Esophagus mucosa (tissue), 1 donor: ENCODE results near the gene AP3S2. TPM values are rescaled to one million over a fixed set of nuclear protein-coding genes. Genes with fewer than 3 reads are reported as not detected.
"Not testable (repeated sequence)": the region's sequence is repeated elsewhere in the genome, so short reads cannot be mapped to it uniquely, and the experiment has no call there.

ENCODE experiments used
- ATAC-seq: fragments of 200-7000 bp; cut with Tn5 transposase; one replicate; pipeline ENCODE4 v1.9.1; 2020
- total RNA-seq: library from RNA; stranded (reverse); gene quantifications from one replicate; pipeline ENCODE4 v1.2.4, GENCODE V29; 2023
- donor health status: DM: yes; HTN: yes; CAD: no.

AP3S2 gene
- 20.6 TPM for total RNA-seq

DNA sequence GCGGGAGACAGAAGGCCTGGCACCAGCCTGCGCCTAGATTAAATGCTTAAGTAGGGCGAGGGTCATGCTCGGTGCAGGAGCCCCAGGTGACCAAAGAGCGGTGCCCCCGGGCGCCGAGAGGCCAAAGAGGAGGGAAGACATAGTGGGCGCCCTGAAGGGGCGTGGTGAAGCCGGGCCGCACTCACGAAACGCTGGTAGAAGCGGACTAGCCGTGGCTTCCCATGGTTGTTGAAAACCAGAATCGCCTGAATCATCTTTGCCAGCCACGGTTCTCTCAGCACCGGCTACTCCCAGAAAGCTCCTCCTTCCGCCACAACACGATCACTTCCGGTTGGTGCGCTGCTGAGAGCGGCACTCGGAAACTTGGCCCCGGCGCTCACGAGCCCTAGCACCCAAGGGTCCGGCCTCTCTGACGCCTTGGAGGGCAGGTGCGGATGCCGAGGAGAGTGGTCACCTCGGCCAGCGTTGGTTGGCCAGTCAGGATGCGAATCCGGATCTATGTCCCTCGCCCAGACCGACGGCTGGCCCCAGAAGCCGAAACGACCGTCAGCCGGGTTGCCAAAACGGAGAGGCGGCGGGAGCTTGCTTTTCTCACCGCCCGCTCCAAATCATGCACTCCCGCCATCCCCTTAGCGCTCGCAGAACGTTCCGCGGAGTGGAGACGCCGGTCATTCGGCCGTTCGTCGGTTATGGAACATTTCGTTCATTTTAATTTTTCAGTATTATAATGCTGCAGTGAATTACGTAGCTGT is at the start of gene AP3S2:
Gene AP3S2, minus strand, starts transcription at position 299 of the 752 bp plus-strand sequence. Its CDS starts 45 bp downstream, at position 254.
- peak; percentile 97 for ATAC-seq

DNA sequence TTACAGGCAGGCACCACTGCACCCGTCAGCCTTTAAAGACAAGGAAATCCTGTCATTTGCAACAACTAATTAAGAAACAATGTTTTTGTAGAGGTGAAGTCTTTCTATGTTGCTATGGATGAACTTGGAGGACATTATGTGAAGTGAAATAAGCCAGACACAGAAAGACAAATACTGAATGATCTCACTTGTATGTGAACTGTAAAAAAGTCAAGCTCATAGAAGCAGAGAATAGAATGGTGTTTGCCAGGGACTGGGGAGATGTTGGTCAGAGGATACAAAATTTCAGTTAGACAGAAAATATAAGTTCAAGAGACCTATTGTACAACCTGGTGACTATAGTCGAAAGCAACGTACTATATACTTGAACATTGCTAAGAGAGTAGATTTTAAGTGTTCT is 46.1 kb upstream of the AP3S2 start:
- ATAC-seq: no peak

DNA sequence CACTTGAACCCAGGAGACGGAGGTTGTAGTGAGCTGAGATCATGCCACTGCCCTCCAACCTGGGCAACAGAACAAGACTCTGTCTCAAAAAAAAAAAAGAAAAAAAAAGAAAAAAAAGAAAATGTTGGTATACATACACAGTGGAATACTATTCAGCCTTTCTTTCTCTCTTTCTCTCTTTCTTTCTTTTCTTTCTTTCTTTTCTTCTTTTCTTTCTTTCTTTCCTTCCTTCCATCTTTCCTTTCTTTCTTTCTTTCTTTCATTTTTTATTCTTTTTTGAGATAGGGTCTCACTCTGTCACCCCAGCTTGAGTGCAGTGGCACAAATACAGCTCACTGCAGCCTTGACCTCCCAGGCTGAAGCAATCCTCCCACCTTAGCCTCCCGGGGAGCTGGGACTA is 45.6 kb upstream of the AP3S2 start:
- not testable (repeated sequence) for ATAC-seq

DNA sequence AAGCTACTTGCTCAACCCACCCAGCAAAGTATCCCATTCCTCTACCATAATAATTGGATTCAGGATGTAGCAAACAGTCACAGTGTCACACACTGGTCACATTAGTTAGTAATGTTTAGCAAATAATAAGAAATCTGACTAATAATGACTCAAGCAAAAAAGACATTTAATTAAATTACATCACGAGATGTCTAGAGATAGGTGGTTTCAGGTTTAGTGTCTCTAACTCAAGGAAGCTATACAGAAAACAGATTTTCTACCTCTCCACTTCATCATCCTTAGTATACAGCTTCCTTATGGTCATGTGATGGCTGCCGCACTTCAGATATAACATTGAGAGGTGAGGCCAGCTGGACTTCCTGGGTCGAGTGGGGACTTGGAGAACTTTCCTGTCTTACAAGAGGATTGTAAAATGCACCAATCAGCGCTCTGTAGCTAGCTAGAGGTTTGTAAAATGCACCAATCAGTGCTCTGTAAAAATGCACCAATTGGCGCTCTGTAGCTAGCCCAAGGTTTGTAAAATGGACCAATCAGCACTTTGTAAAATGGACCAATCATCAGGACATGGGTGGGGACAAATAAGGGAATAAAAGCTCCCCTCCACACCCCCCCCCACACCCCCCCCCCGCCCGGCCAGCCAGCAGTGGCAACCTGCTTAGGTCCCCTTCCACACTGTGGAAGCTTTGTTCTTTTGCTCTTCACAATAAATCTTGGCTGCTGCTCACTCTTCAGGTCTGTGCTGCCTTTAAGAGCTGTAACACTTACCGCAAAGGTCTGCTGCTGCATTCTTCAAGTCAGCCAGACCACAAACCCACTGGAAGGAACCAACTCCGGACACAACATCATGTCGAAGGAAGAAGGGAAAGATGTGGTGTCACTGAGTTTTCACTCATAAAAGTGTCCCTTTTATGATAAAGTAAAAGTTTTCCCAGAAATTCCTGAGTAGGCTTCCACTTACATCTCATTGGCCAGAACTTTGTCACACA is 43.9 kb upstream of the AP3S2 start:
- peak; percentile 84 for ATAC-seq

DNA sequence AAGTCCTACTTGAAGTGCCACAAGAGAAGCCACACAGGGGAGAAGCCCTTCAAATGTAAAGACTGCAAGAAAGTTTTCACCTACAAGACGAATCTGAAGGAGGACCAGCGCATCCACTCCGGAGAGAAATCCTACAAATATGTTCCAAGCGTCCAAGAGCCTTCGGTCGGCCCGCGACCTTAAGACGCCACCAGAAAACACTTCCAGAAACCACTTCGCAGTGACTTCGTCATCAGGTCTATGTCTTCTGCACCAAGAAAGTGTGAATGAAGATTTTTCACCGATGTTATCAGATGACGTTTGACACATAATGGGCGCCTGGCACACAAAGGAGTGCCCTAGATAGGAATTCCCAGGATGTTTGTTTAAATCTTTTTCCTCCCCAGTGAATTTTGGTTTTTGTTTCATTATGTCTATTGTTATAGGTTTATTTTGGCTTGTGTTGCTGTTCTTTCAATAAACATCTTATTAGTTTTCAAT is 43.0 kb upstream of the AP3S2 start:
- ATAC-seq: no peak

DNA sequence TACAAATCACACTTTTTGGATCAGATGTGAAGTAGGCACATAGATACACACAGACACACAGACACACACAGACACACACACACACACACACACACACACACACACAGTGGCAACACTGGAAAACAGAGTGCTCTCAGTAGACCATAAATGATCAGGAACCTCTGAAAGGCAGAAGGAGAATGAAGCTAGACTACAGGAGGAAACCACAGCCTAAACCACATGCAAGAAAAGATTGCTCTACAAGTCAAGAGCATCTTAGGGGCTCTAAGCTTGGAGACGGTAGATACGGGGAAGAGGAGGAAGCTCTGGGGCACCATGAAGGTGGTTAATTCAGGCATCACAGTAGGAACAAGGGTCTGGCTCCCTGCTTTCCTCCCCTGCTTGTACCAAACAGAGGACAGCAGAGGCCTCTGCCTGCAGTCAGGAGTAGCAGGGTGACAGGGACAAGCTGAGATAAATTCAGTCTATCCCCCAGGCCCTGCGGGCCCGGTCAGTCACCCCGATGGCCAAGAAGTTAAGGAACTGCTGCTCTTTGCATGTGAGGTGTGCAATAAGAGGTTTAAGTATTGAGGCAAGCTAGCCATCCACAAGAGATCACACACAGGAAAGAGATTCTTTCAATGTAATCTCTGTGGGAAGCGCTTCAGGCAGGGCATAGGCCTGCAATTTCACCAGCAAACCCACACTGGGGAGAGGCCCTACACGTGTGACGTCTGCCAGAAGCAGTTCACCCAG is 42.4 kb upstream of the AP3S2 start:
- peak; percentile 13 for ATAC-seq

DNA sequence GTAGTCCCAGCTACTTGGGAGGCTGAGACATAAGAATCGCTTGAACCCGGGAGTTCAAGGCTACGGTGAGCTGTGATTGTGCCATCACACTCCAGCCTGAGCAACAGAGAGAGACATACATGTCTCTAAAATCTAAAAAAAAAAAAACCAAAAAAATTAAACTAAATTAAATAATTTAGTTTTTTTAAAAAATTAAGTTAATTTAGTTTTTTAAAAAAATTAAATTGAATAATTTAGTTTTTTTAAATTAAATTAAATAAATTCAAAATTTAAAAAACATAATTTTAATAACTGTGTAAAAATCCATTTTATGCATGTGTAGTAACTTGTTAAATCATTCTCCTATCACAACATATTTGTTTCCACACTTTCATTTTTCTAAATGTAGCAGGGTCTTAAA is 39.1 kb upstream of the AP3S2 start:
- ATAC-seq: no peak

DNA sequence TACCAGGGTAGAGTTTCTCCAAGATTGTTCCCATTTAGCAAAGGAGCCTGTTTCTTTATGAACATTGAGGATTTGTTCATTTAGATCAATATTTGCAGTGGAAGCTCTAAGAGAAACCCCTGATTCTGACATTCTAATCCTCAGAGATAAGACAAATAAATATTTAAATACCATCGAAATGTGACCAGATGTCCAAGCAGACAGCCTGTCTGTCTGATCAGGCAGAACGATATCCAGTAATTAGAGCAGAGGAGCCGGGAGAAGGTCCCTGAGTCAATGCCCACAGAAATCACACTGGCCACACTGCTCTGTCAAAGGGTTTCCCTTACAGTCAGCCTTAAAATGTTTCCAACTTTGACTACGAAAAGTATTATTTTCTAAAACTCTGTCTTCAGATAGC is 34.6 kb upstream of the AP3S2 start:
- no peak for ATAC-seq

DNA sequence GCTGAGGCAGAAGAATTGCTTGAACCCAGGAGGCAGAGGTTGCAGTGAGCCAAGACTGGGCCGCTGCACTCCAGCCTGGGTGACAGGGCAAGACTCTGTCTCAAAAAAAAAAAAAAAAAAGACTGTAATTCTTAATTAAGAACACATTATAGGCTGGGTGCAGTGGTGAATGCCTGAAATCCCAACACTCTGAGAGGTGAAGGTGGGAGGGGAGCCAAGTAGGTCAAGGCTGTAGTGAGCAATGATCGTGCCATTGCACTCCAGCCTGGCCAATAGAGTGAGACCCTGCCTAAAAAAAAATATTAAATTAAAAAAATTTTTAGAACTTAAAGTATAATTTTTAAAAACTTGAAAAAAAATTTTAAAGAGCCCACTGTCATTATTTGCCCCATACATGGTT is 32.4 kb upstream of the AP3S2 start:
- no peak for ATAC-seq

DNA sequence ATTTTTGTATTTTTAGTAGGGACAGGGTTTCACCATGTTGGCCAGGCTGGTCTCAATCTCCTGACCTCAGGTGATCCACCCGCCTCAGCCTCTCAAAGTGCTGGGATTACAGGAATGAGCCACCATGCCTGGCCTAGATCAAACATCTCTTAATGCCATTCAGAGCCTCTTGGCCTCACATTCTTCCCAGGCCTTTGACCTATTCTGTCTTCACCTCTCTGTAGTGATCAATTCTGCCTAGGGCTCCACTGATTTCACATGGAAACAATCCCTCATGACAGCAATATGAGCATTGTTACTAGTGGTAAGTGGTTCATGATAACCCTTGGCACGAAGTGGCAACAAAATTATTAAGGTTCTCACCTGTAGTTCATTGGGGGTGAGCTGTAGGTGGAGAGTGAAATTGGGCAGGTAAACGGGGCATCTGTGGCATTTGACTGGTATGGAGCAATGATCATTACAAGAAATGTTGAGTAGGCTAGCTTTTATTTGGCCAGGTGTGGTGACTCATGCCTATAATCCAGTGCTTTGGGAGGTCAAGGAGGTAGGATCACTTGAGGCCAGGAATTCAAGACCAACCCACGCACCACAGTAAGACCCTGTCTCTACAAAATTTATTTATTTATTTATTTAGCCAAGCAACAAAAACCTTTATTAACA is 23.8 kb upstream of the AP3S2 start:
- peak; percentile 36 for ATAC-seq

DNA sequence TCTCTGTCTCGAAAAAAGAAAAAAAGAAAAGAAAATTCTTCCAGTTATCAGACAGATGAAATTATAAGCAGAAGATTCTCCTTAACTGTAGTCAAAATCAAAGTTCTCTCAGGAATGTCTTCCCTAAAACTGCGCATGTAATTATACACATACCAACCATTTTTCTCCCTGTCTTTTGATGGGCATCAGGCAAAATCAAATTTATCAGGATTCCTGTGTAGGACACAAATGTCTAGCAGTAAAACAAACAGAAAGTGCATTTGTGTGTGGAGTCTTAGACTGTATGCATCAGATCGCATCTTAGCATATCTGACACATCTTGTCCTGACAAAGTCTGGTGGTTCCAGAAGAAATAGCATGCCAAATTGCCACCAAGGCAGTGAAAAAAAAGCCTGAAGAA is 22.9 kb upstream of the AP3S2 start:
- no peak for ATAC-seq

DNA sequence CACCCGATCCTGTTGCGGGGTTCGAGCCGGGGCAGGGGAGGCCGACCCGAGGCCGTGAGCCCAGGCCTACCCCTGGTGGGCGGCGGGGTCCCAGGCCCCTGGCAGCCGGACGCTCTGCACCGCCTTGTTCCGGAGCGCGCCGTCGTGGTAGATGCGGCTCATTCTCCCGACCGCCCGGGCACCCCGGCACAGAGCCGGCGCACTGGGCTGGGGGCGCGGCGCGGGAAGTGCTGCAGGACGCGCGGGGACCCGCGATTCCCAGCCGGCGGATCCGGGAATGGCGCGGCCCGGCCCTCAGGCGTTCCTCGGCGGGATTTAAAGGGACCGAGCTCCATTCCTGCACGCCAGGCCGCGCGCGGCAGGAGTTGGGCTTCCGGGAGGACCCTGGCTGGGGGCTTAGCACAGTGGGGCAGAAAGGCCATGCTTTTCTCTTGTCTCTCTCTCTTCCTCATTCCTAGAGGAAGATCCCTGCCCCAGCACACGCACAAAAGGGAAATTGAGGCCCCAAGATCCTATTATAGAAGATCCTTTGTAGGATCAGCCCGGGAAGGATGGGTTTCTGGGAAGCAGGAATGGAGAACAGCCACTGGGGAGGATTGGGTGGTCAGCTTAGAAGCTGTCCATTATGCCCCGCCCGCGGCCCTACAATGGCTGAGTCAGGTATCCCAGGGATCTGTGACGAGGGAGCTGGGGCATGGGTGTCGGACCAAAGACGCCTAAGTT is 19.0 kb upstream of the AP3S2 start, which contains the start of gene ARPIN:
Gene ARPIN, minus strand, starts transcription at position 279 of the 723 bp plus-strand sequence. Its CDS starts 117 bp downstream, at position 162.
- peak; percentile 57 for ATAC-seq

DNA sequence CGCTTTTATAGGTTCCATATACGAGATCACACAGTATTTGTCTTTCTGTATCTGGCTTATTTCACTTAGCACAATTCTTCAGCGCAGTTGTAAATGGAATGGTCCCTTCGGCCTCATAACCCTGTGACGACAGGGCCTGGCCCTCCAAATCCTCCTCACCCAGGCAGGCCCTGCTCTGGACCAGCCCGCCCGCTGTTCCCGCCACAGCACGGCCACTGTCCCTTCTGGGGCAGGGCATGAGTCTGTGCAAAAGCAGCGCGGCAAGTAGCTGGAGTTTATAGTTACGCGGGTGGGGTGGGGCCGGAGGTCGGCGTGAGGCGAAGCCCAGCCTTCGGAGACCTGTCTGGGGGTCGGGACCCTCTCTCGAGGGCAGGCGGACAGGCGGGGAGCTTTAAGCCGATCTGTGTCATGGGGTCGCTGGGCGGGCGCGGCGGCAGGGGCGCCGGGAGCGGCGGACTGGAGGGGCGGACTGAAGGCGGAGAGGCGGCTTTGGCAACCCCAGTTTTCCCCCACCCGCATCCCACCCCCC is 18.4 kb upstream of the AP3S2 start:
- ATAC-seq: peak; percentile 66

DNA sequence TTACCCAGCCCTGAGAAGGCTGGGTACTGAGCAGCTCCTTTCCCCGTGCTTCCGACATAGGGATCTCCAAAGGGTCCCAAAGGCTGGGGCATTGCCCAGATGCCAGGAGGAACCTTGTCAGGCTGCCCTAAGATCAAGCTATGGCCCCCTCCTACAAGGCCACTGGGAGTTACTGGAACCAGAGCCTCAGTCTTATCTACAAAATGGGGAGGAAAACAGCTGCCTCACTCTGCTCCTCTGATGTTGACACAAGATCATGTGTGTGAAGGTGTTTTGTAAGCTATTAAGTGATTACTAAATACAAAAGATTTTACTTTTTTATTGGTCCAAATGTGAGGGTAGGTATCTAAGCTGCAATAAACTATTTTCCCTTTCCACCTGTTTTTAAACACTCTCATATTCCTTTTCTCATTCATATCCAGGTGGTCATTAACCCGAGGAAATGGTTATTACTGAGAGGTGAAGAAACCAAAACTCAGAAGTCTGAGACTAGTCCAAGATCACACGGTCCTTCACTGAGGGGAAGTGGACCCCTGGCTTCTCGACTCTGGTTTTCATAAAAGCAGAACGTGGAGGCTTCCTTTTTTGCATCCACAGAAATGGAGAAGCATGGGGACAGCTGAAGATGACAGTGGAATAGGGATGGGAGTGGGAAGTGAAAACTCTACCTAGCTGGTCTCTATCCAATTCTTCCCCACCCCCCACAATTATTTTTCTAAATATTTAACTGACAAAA is 17.3 kb upstream of the AP3S2 start:
- no peak for ATAC-seq

DNA sequence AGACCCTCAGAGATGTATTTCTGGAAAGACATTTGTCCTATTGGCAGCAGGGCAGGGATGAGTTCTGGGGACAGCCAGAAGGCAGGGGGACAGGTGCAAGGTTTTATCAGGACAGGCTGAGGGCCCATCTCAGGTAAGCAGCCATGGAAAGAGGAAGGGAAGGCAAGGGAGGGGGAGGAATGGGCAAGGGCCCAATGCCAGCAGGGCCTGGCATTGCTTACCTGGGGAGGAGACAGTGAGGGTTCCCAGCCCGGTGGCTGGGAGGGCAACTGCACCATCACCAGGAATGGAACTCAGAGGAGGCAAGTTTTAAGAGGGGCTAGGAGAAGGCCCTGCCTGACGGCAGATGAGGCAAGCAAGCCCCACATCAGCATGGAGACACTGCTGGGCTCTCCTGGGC is 15.8 kb upstream of the AP3S2 start:
- ATAC-seq: no peak

DNA sequence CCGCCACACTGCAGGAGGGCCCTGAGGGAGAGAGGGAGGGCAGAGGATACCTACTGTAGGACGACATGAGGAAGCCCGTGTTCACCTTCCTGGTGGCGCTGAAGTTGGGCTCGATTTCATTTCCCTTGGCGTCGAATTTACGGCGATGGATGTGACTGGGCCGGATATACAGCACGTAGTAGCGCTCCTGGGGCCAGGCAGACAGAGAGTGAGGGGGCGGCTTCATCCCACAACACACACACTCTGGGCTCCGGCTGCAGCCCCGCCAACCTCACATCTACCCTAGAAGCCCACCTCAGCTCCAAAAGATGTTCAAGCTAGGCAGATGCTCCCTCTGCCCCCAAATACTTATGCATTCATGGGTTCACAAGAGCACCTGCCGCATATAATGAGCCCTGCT is 14.4 kb upstream of the AP3S2 start:
- no peak for ATAC-seq

DNA sequence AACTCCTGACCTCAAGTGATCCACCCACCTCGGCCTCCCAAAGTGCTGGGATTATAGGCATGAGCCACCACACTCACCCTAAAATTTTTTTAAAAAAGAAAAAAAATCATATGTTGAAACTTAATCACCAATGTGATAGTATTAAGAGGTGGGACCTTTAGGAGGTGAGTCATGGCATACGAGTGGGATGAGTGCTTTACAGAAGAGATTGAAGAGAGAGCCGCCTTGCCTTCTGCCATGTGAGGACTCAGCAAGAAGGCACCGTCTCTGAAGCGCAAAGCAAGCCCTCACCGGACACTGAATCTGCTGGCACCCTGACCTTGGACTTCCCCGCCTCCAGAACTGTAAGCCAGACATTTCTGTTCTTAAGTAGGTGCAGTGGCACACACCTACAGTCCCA is 13.5 kb upstream of the AP3S2 start:
- ATAC-seq: no peak

DNA sequence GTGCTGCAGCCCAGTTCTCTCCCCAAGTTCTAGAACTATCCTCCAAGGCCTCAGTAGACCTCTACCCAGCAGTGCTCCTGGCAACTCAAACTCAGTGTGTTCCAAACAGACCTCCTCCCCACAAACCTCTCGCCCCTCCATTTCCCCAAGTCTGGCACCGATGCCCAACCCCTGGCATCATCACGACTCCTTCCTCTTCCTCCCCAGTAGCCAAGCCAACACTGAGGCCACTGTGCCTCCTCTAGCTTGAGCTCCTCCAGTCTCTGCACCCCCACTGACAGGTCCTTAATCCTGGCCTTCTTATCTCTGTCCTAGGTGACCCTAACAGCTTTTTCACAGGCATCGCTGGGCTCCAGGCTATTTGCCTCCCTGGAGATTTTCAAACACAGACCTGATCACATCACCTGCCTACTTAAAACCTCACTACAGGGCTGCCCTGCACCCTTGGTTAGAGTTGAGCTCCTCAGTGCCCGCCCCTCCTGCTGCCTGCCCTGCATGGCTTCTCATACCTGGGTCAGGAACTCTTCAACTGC is 12.1 kb upstream of the AP3S2 start:
- no peak for ATAC-seq

DNA sequence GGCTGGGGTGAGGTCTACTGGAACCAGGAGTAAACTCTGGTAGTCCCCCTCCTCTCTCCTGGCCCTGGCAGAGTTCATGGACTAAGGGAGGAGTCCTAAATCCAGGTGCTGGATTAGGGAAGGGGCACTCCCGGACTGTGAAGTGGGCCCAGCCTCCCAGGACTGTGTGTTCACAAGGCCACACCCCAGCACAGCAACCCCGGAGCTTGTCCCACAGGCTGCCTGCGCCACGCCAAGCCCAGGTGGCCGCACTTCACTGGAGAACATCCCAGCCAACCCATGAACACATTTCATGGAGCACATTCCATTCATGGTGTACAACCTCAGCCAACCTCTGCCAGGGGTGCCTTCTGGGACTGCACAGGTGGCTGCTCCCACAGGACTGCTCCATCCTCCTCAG is 10.7 kb upstream of the AP3S2 start:
- ATAC-seq: no peak

DNA sequence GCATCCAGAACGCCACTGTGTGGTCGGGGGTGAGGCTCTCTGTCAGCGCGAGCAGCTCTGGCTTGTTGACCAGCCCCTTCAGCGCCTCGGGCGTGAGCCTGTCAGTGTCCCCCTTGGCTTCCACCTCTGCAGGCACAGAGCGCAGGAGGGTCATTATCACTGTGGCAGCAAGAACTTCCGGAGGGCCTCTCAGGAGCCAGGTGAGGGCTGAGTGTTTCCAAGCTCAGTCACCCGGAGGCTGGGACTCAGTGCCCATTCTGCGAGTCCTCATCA is 10.0 kb upstream of the AP3S2 start:
- ATAC-seq: no peak
